Activated T-helper 2 cell treated with anti-CD3 and anti-CD28 coated beads, Interferon-gamma antibody, Interleukin-2, Interleukin-4, amounts not matched to agents 10 μg/mL and 5 μg/mL and 100 μg/mL, durations not matched to agents 14 hours and 24 hours and 36 hours (primary cell): ENCODE data around the gene FARS2. TPM values are rescaled to one million over a fixed set of nuclear protein-coding genes. Genes with fewer than 3 reads are reported as not detected.
"Not testable (repeated sequence)": the region's sequence is repeated elsewhere in the genome, so short reads cannot be mapped to it uniquely, and the experiment has no call there.

ENCODE experiments used
- DNase-seq: peaks from one replicate; pipeline ENCODE4 v3.0.0; 2021; ENCODE audit warnings: low spot score
- H3K27ac Mint-ChIP-seq: one replicate; pipeline ENCODE4 v1.8.0; 2021; ENCODE audit warnings: mixed read lengths
- H3K27me3 Mint-ChIP-seq: one replicate; pipeline ENCODE4 v1.8.0; 2021; ENCODE audit warnings: low read depth, mixed read lengths
- H3K36me3 Mint-ChIP-seq: one replicate; pipeline ENCODE4 v1.8.0; 2021; ENCODE audit warnings: low read depth, mixed read lengths
- H3K4me1 Mint-ChIP-seq: one replicate; pipeline ENCODE4 v1.8.0; 2021; ENCODE audit warnings: low read depth, mixed read lengths
- H3K4me3 Mint-ChIP-seq: one replicate; pipeline ENCODE4 v1.8.0; 2021; ENCODE audit warnings: low read depth, mild to moderate bottlenecking, moderate library complexity, mixed read lengths
- H3K9me3 Mint-ChIP-seq: one replicate; pipeline ENCODE4 v1.8.0; 2021; ENCODE audit warnings: mixed read lengths
- intact Hi-C: fragments of 100-400 bp; cut with micrococcal nuclease; formaldehyde crosslinking; loops from one replicate; pipeline ENCODE4 v1.15.1; 2023
- total RNA-seq: library from RNA; stranded (reverse); gene quantifications from 2 replicates; pipeline ENCODE4 v1.2.3, GENCODE V29; 2022

Gene FARS2
- total RNA-seq, 1 donor from 2014 or later, result 19.7 TPM

GRCh38 chr6:5682530-5682929, 421.2 kb downstream of the FARS2 start:
- Mint-ChIP-seq H3K4me1 (peaks cover 10% of the 10 kb centered on the region), H3K36me3 (no peaks in the 10 kb centered on the region), H3K4me3 (no peak overlapping the region), H3K27me3 (no peaks in the 10 kb centered on the region), H3K9me3 (peaks cover 7% of the 10 kb centered on the region), H3K27ac (no peak overlapping the region)
- intact Hi-C loops, result no loop called here
- no peak for DNase-seq

DNA sequence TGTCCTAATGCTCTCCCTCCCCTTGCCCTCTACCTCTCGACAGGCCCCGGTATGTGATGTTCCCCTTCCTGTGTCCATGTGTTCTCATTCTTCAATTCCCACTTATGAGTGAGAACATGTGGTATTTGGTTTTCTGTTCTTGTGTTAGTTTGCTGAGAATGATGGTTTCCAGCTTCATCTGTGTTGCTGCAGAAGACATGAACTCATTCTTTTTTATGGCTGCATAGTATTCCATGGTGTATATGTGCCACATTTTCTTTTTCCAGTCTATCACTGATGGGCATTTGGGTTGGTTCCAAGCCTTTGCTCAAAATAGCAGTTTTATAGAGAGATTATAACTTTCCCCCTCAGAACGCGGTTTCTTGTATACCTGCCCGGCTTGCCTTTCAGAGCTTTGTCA, 422.4 kb downstream of the FARS2 start:
- H3K27me3 Mint-ChIP-seq, result not testable (repeated sequence)

DNA sequence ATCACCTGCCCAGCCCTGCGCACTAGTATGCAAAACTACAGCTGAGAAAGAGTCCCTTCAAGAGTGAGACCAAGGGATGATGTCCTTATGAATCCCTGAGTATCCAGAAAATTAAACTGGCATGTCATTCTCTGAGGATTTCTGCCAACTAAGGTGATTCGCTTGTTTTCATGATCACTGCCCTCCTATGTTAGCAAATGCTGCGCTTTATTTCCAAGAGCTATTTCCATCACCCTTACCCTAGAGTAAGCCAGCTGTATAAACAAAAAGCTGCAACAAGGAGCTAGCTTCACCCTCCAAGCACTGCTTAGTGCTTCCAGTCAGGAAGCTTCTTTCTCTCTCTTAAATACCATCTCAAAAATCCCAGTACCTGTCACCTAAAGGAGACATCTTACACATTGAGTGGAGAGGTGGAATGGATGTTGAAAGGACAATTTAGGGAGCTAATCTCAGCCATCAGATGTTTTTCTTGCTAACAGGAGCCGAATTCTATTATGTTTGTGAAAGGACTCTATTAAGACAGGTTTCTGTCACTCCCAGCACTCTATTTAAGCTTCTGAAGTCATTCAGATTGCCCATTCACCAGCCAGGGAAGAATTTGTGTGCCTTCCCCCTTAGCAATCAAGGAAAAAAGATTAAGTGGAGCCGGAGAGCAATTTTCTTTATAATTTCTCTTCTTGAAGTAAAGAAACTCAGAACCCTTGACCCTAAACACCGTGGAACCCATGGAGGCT, 423.2 kb downstream of the FARS2 start:
- intact Hi-C loops, result no loop called here
- no peaks in the 10 kb centered on the region for H3K27me3 Mint-ChIP-seq
- no peak overlapping the region for H3K4me3 Mint-ChIP-seq
- H3K4me1 Mint-ChIP-seq, result peaks cover 9% of the 10 kb centered on the region
- no peak for DNase-seq
- H3K27ac Mint-ChIP-seq, result no peak overlapping the region
- peaks cover 8% of the 10 kb centered on the region for H3K9me3 Mint-ChIP-seq
- no peaks in the 10 kb centered on the region for H3K36me3 Mint-ChIP-seq

More for the DNA sequence above, 422.4 kb downstream of the FARS2 start:
- H3K4me3 Mint-ChIP-seq, H3K27ac Mint-ChIP-seq, H3K36me3 Mint-ChIP-seq, intact Hi-C loops, DNase-seq, H3K9me3 Mint-ChIP-seq, H3K4me1 Mint-ChIP-seq: not testable (repeated sequence)

GRCh38 chr6:5693225-5694145, 432.2 kb downstream of the FARS2 start:
- intact Hi-C loops, result no loop called here
- no peak overlapping the region for H3K4me3 Mint-ChIP-seq
- no peaks in the 10 kb centered on the region for H3K27me3 Mint-ChIP-seq
- H3K9me3 Mint-ChIP-seq, result peaks cover 10% of the 10 kb centered on the region
- no peaks in the 10 kb centered on the region for H3K36me3 Mint-ChIP-seq
- no peak overlapping the region for H3K27ac Mint-ChIP-seq
- no peak for DNase-seq
- H3K4me1 Mint-ChIP-seq, result peaks cover 9% of the 10 kb centered on the region

DNA sequence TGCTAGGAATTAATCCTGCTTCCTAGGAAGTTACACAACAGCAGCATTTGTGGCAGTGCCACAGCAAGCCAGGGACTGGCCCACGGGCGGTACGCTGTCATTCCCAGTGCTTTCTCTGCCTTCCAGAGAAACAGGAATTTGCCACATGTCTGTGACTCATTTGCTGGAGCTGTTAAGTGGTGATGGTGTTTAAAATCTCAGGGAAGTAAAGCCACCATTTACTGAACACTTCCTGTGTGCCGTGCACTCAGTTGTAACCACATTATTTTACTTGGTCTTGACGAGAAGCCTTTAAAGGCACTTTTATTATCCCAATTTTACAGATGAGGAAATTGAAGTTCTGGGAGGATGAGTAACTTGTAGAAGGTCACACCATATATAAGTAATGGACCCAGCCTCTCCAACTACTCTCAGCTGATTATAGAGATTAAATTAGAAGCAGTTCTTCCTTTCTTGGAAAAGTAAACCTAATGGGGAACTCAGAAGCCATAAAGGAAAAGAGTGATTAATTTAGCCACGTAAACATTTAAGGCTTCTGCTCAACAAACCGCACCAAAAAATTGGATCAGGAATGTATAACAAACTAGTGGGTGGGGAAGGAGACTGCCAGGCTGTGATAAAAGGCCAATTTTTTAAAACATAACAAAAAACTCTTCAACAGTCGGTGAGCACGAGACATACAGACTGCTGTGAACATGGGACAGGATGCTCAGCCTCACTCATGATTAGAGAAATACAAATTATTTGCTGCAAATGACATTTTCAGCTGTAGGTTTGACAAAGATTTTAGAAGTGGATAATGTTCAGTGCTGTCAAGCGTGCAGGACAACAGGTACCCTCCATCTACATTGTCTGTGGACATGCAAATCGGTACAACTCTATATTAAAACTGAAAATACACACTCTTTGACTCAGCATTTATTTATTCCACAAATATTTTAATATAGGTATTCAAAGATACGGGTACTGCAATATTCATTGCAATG, 434.2 kb downstream of the FARS2 start:
- DNase-seq, result no peak
- Mint-ChIP-seq H3K4me3 (no peak overlapping the region), H3K9me3 (peaks cover 4% of the 10 kb centered on the region), H3K36me3 (no peaks in the 10 kb centered on the region), H3K27me3 (no peaks in the 10 kb centered on the region), H3K4me1 (peaks cover 16% of the 10 kb centered on the region), H3K27ac (no peak overlapping the region)
- intact Hi-C loops, result no loop called here

DNA sequence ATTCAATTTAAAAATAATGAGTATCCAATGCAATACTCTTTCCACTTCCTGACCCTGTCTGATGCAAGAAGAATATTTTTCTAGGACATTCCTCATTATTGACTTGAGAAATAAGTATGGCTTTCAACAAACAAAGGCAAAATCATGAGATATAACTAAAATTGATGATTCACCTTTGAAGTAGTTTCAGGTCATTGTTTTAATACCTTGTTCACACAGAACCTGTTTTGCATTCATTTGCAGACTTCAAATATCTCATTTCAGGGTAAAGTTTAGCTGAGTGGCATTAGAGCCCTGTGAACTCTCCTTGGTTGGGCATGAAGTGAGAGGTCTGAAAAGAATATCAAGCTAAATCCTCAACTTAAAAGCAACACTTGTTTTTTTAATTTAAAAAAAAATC, 436.2 kb downstream of the FARS2 start:
- Mint-ChIP-seq H3K4me3 (no peak overlapping the region), H3K9me3 (no peaks in the 10 kb centered on the region), H3K4me1 (peaks cover 16% of the 10 kb centered on the region), H3K27me3 (no peaks in the 10 kb centered on the region), H3K36me3 (no peaks in the 10 kb centered on the region), H3K27ac (no peak overlapping the region)
- intact Hi-C loops, result no loop called here
- DNase-seq, result no peak

DNA sequence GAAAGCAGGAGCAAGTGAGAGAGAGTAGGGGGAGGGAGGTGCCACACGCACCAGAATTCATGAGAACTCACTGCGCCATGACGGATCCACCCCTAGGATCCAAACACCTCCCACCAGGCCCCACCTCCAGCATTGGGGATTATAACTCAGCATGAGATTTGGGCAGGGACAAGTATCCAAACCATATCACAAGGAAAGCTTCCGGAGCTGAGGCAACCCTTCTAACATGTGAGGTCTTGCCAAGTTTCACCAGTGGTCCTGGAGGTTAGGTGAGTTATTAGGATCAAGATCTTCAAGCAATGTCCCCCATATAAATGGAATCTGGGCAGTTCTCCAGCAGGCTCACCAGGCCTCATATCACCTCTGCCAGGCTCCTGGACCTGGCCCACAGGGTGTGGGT, 437.0 kb downstream of the FARS2 start:
- H3K4me1 Mint-ChIP-seq, result peaks cover 16% of the 10 kb centered on the region
- no peak for DNase-seq
- intact Hi-C loops, result no loop called here
- no peak overlapping the region for H3K27ac Mint-ChIP-seq
- H3K36me3 Mint-ChIP-seq, result no peaks in the 10 kb centered on the region
- no peaks in the 10 kb centered on the region for H3K27me3 Mint-ChIP-seq
- H3K9me3 Mint-ChIP-seq, result no peaks in the 10 kb centered on the region
- H3K4me3 Mint-ChIP-seq, result no peak overlapping the region

GRCh38 chr6:5699064-5699463, 437.8 kb downstream of the FARS2 start:
- H3K9me3 Mint-ChIP-seq, DNase-seq, H3K36me3 Mint-ChIP-seq, intact Hi-C loops, H3K27ac Mint-ChIP-seq, H3K27me3 Mint-ChIP-seq, H3K4me3 Mint-ChIP-seq: not testable (repeated sequence)
- H3K4me1 Mint-ChIP-seq, result peaks cover 16% of the 10 kb centered on the region

- Mint-ChIP-seq H3K4me1 (peaks cover 16% of the 10 kb centered on the region), H3K27ac (no peak overlapping the region), H3K4me3 (no peak overlapping the region), H3K27me3 (no peaks in the 10 kb centered on the region), H3K9me3 (no peaks in the 10 kb centered on the region), H3K36me3 (peaks cover 2% of the 10 kb centered on the region)
- DNase-seq, result no peak
- intact Hi-C loops, result no loop called here
These were observed 439.9 kb downstream of the FARS2 start for GRCh38 chr6:5701174-5701573.

- Mint-ChIP-seq H3K27ac (no peak overlapping the region), H3K27me3 (no peaks in the 10 kb centered on the region), H3K9me3 (no peaks in the 10 kb centered on the region)
These were observed 443.4 kb downstream of the FARS2 start for GRCh38 chr6:5704708-5705107.

DNA sequence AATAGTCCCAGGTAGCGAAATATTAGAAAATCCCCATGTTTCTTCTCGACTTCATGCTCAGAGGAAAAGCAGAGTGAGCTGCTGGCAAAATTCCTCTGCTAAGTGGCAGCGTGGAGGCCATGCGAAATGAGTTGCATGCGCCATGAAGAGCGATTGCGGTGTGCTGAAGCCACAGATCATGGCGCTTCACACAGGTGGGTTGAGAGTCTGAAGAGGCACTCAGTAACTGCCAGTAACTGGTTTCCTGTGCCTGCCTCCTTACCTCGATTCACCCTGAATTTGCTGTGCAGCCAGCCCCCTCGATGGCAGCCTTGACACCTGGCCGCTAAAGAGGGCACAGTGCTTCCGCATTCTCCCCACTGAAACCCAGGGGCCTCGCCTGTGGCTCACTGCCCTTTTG, 443.9 kb downstream of the FARS2 start:
- no peak overlapping the region for H3K27ac Mint-ChIP-seq

More at GRCh38 chr6:5704708-5705107, 443.4 kb downstream of the FARS2 start:
- Mint-ChIP-seq H3K4me1 (peaks cover 19% of the 10 kb centered on the region), H3K36me3 (peaks cover 2% of the 10 kb centered on the region), H3K4me3 (no peak overlapping the region)
- no peak for DNase-seq
- intact Hi-C loops, result no loop called here

More for the DNA sequence above, 443.9 kb downstream of the FARS2 start:
- DNase-seq, result no peak
- intact Hi-C loops, result no loop called here
- H3K4me1 Mint-ChIP-seq, result peaks cover 19% of the 10 kb centered on the region
- peaks cover 2% of the 10 kb centered on the region for H3K36me3 Mint-ChIP-seq
- no peaks in the 10 kb centered on the region for H3K27me3 Mint-ChIP-seq
- no peak overlapping the region for H3K4me3 Mint-ChIP-seq
- H3K9me3 Mint-ChIP-seq, result no peaks in the 10 kb centered on the region
